ENCODE measurements around the gene GPR12.

Gene GPR12

GRCh38 chr13:26759907-26760831 is at the start of gene GPR12:
Gene GPR12, minus strand, starts transcription at chr13:26760786. Its CDS starts 959 bp downstream, at chr13:26759827.
- DNase-seq (ENCODE audit: low read depth) = no peak

DNA sequence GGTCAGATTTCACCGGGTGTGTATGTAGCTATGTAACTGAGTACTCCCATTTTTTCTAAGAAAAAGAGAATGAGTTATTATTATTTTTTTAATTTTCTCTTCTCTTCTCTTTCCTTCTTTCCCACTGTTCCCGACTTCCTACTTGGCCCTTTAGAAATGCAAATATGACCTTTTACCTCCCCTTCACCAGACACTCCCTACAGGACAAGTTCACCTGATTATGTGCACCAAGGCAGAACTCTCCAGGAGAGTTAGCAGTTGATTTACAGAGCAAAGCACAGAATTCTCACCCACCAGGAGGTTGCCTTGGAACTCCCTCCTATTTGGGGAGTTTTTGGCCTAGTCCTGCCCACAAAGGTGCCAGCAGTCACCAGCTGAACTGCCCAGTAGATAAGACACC is 49.5 kb upstream of the GPR12 start:
- DNase-seq (ENCODE audit: low read depth) = no peak

DNA sequence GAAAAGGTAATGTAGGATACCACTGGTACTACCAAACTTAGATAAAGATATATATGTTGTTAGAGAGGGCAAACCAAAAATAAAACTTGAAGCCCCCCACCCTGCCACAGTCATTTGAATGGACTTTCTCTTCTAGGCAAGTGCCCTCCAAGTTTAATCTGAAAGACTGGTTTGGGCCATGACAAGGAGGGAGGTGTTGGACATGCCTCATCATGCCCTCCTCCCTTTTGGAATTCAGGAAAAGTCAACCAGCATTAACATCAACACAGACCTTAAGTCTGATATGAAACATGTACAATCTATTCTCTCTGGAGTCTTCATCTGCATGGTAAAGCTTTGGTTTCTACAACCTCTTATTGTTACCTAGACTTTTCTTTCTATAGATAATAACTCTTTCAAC is 46.3 kb upstream of the GPR12 start:
- DNase-seq (ENCODE audit: low read depth) = no peak

- no peak for DNase-seq (ENCODE audit: low read depth)
Measured at GRCh38 chr13:26787961-26788360, 27.4 kb upstream of the GPR12 start.

GRCh38 chr13:26786651-26787295 is 26.2 kb upstream of the GPR12 start:
- DNase-seq (ENCODE audit: low read depth) = no peak

DNA sequence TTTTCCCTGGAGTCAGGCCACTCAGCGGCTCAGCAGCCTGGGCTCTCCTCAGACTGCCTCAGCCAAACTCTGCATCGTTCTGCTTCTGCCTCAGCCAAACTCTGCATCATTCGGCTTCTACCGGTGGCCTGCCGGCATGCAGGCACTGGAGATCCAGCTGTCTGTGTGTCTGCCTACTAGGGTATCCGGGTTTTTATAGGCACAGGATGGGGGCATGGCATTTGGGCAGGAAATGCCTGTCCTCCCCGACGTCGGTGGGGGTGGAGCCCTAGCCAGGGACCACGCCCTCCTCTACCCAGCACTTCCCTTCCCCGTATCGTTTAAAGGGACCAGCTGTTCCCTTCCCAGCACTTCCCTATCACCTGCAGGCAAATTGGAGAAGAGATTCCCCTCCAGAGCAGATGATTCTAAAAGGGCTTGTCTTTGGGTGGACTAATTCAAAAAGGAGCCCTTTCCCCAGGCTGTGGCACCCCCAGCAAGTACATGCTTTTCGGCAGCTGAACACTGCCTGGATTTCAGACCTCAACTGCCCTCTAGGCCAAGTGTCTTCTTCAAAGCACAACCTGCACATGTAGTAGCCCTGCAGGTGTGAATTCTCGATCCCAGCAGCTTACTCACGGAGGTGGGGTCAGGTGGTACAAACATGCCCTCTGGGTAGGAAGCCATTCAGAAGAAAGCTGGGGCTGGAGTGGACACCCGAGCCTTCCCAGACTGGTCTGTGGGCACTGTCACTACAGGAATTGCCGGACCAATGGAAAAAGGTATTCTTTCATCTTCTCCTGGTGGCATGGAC is 25.4 kb upstream of the GPR12 start:
- no peak for DNase-seq (ENCODE audit: low read depth)

GRCh38 chr13:26784704-26785639 is 24.4 kb upstream of the GPR12 start:
- DNase-seq (ENCODE audit: low read depth) = no peak

- DNase-seq (ENCODE audit: low read depth) = no peak
Measured at GRCh38 chr13:26780411-26780810, 19.8 kb upstream of the GPR12 start.

- no peak for DNase-seq (ENCODE audit: low read depth)
Measured at GRCh38 chr13:26779321-26779720, 18.7 kb upstream of the GPR12 start.

GRCh38 chr13:26772531-26772930 is 11.9 kb upstream of the GPR12 start:
- no peak for DNase-seq (ENCODE audit: low read depth)

- no peak for DNase-seq (ENCODE audit: low read depth)
Measured at GRCh38 chr13:26771796-26772195, 11.2 kb upstream of the GPR12 start.

- no peak for DNase-seq (ENCODE audit: low read depth)
Measured at GRCh38 chr13:26762745-26763345, 2.3 kb upstream of the GPR12 start.

- no peak for DNase-seq (ENCODE audit: low read depth)
Measured at GRCh38 chr13:26760832-26761582, 421 bp upstream of the GPR12 start.

GRCh38 chr13:26759249-26759906 is 1.2 kb downstream of the GPR12 start:
- no peak for DNase-seq (ENCODE audit: low read depth)

- no peak for DNase-seq (ENCODE audit: low read depth)
Measured at GRCh38 chr13:26758496-26759157, 2.0 kb downstream of the GPR12 start.

- DNase-seq (ENCODE audit: low read depth) = no peak
Measured at GRCh38 chr13:26756961-26757360, 3.6 kb downstream of the GPR12 start.

GRCh38 chr13:26752671-26753070 is 7.9 kb downstream of the GPR12 start:
- no peak for DNase-seq (ENCODE audit: low read depth)

- DNase-seq (ENCODE audit: low read depth) = no peak
Measured at GRCh38 chr13:26749905-26750304, 10.7 kb downstream of the GPR12 start.

GRCh38 chr13:26749285-26749684 is 11.3 kb downstream of the GPR12 start:
- DNase-seq (ENCODE audit: low read depth) = no peak

Data from fibroblast of gingiva (primary cell).